Mucosa of descending colon (tissue), 3 donors: ENCODE measurements around the gene DPP7. TPM values are rescaled to one million over a fixed set of nuclear protein-coding genes. Genes with fewer than 3 reads are reported as not detected.

ENCODE experiments used
- ATAC-seq: fragments of 200-7000 bp; cut with Tn5 transposase; one replicate; pipeline ENCODE4 v1.9.1; 2020; ENCODE audit warnings: mild to moderate bottlenecking, moderate library complexity
- DNase-seq, 3 donors: peaks; one replicate each; pipeline ENCODE4 v3.0.0-alpha.2; 2020
- H3K36me3 ChIP-seq: fragments of 200-600 bp; one replicate; pipeline ENCODE4 v1.8.0; 2021; ENCODE audit warnings: low read depth, mild to moderate bottlenecking
- H3K4me1 ChIP-seq: fragments of 200-600 bp; one replicate; pipeline ENCODE4 v1.8.0; 2021; ENCODE audit warnings: low read depth, mild to moderate bottlenecking
- H3K4me3 ChIP-seq: fragments of 200-600 bp; one replicate; pipeline ENCODE4 v1.8.0; 2021; ENCODE audit warnings: mild to moderate bottlenecking
- H3K9me3 ChIP-seq: fragments of 200-600 bp; one replicate; pipeline ENCODE4 v1.8.0; 2021; ENCODE audit warnings: mild to moderate bottlenecking
- CTCF ChIP-seq: fragments of 200-600 bp; IDR thresholded peaks from one replicate; pipeline ENCODE4 v1.8.0; 2022; ENCODE audit warnings: antibody characterized with exemption, mild to moderate bottlenecking
- intact Hi-C, 2 donors: fragments of 100-400 bp; cut with DNase I in 1 of 2; cut with micrococcal nuclease in 1 of 2; formaldehyde crosslinking; loops; one replicate each; pipeline versions ENCODE4 v1.11.0 to v1.11.1; 2022; cut with DNase I, micrococcal nuclease
- total RNA-seq, 3 donors: library from RNA; stranded (reverse); fragmentation: NEBNext Ultra II Directional in 2 of 3; extraction: Animal tissue kit (Norgen Biotek cat#: 25700) in 2 of 3; gene quantifications; one replicate each; pipeline versions ENCODE4 v1.2.1 to v1.2.4, GENCODE V29; 2021 to 2023
- donor health status: DM: no; HTN: no; CAD: no; lungs with moderate emphysema.
- donor health status: DM: no; HTN: no; CAD: no.
- donor health status: DM: no; HTN: yes; CAD: no.

Gene DPP7
- total RNA-seq, 3 donors from 2014 or later, result 47.0 to 114 (median 51.5) TPM

GRCh38 chr9:137075275-137075775, 39.2 kb downstream of the DPP7 start:
- Histone ChIP-seq H3K4me1 (peaks cover 29% of the 10 kb centered on the region), H3K36me3 (no peaks in the 10 kb centered on the region), H3K9me3 (no peaks in the 10 kb centered on the region), H3K4me3 (no peak overlapping the region)
- DNase-seq (no peak), ATAC-seq (no peak)
- TF ChIP-seq CTCF, result no peak
- intact Hi-C loops, result no loop called here

GRCh38 chr9:137074657-137075274, 39.8 kb downstream of the DPP7 start:
- ATAC-seq, result no peak
- peak in 1 of 3 donors; percentile 61 for DNase-seq
- no peak for TF ChIP-seq CTCF
- Histone ChIP-seq H3K4me1 (peaks cover 29% of the 10 kb centered on the region), H3K9me3 (no peaks in the 10 kb centered on the region), H3K4me3 (no peak overlapping the region), H3K36me3 (no peaks in the 10 kb centered on the region)
- intact Hi-C loops, result no loop called here

- TF ChIP-seq CTCF, result no peak
- DNase-seq (peak in 2 of 3 donors; percentile 52 to 59), ATAC-seq (no peak)
- Histone ChIP-seq H3K4me3 (no peak overlapping the region), H3K4me1 (peaks cover 33% of the 10 kb centered on the region), H3K36me3 (no peaks in the 10 kb centered on the region), H3K9me3 (no peaks in the 10 kb centered on the region)
- intact Hi-C loops, result no loop called here
Observed at GRCh38 chr9:137073992-137074399, 40.5 kb downstream of the DPP7 start.

- DNase-seq, result peak in 2 of 3 donors; percentile 39 to 45
- H3K4me3 ChIP-seq, result no peak overlapping the region
- no peak for TF ChIP-seq CTCF
- intact Hi-C loops, result no loop called here
- H3K36me3 ChIP-seq, result no peaks in the 10 kb centered on the region
- H3K4me1 ChIP-seq, result peaks cover 31% of the 10 kb centered on the region
- H3K9me3 ChIP-seq, result no peaks in the 10 kb centered on the region
- no peak for ATAC-seq
Observed at GRCh38 chr9:137071282-137071681, 43.3 kb downstream of the DPP7 start.

GRCh38 chr9:137070906-137071275, 43.6 kb downstream of the DPP7 start:
- Histone ChIP-seq H3K4me3 (no peak overlapping the region), H3K36me3 (no peaks in the 10 kb centered on the region), H3K4me1 (peaks cover 31% of the 10 kb centered on the region), H3K9me3 (no peaks in the 10 kb centered on the region)
- TF ChIP-seq CTCF, result no peak
- ATAC-seq, result peak; percentile 6
- no peak for DNase-seq
- intact Hi-C loops, result no loop called here
